Measurements from ENCODE around the gene SPHK2.

DNA sequence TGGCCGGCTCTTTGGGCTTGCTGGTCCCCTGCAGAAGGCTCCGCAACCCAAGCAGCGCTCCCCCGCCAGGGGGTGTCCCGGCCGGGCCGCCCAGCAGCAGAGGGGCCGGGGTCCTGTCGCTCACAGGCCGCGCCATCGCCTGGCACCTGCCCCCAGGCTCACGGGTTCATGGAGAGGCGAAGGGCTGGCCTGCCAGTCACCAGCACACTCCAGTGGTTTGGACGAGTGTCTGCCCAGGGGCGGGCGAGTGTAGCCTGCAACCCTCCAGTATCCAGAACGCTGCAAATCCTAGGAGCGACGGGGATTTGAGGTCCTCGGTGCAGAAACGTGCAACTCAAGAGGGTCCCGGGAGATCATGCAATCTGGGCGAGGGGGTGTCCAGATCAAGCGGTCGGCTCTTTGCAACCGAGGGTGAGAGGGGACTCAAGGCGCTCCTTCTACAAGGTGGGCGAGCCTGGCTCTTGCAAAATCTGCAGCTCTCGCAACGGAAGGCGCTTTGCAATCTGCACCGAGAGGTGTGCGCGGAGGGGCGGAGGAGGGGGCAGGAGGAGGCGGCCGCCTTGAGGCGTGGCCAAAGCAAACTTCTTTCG, 17.6 kb downstream of the SPHK2 start, which contains the start of gene DBP:
- TF ChIP-seq, protein P1, sequence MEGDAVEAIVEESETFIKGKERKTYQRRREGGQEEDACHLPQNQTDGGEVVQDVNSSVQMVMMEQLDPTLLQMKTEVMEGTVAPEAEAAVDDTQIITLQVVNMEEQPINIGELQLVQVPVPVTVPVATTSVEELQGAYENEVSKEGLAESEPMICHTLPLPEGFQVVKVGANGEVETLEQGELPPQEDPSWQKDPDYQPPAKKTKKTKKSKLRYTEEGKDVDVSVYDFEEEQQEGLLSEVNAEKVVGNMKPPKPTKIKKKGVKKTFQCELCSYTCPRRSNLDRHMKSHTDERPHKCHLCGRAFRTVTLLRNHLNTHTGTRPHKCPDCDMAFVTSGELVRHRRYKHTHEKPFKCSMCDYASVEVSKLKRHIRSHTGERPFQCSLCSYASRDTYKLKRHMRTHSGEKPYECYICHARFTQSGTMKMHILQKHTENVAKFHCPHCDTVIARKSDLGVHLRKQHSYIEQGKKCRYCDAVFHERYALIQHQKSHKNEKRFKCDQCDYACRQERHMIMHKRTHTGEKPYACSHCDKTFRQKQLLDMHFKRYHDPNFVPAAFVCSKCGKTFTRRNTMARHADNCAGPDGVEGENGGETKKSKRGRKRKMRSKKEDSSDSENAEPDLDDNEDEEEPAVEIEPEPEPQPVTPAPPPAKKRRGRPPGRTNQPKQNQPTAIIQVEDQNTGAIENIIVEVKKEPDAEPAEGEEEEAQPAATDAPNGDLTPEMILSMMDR (IDR thresholded peaks at IDR 0.05) = peak in 2 of 4 experiments; percentile 1 to 31
- TF ChIP-seq POLR2AphosphoS5 (IDR thresholded peaks at IDR 0.05) = no peak

Data from gastroesophageal sphincter (tissue), 3 donors.